Right lobe of liver (tissue), 6 donors: ENCODE measurements around the gene LRRTM2. TPM values are rescaled to one million over a fixed set of nuclear protein-coding genes. Genes with fewer than 3 reads are reported as not detected.
A peak's percentile ranks its signal among the peaks of the same experiment; 100 is the strongest.

Source experiments
- ATAC-seq, 4 donors: fragments of 200-7000 bp; cut with Tn5 transposase; one replicate each; pipeline ENCODE4 v1.9.1; 2020; ENCODE audit warnings: mild to moderate bottlenecking in 4 of 4, moderate library complexity in 4 of 4
- DNase-seq, 3 donors: peaks; one replicate each; pipeline ENCODE4 v3.0.0-alpha.2; 2020
- H3K27ac ChIP-seq, 3 donors: fragments of 200-600 bp; one replicate each; pipeline ENCODE4 v1.8.0; 2022
- H3K27me3 ChIP-seq, 2 donors: fragments of 200-600 bp; one replicate each; pipeline ENCODE4 v1.8.0; 2022
- H3K36me3 ChIP-seq, 4 donors: fragments of 200-600 bp; sonication (generic) in 1 of 4; one replicate each; pipeline versions ENCODE4 v1.5.1 to v1.8.0; 2017 to 2022; ENCODE audit warnings: control low read depth in 1 of 4
- H3K4me1 ChIP-seq, 4 donors: fragments of 200-600 bp; sonication (generic) in 1 of 4; one replicate each; pipeline versions ENCODE4 v1.5.1 to v1.8.0; 2017 to 2022; ENCODE audit warnings: control low read depth in 1 of 4
- H3K4me3 ChIP-seq, 3 donors: fragments of 200-600 bp; one replicate each; pipeline ENCODE4 v1.8.0; 2022
- H3K9me3 ChIP-seq, 4 donors: fragments of 200-600 bp; sonication (generic) in 1 of 4; one replicate each; pipeline versions ENCODE4 v1.5.1 to v1.8.0; 2017 to 2022; ENCODE audit warnings: control low read depth in 1 of 4
- CTCF ChIP-seq, 4 donors: fragments of 200-600 bp in 3 of 4; fragments of 450-650 bp in 1 of 4; IDR thresholded peaks; one replicate each; pipeline versions ENCODE4 v1.5.1 to v1.8.0; 2016 to 2022; ENCODE audit warnings: antibody characterized with exemption in 4 of 4, mild to moderate bottlenecking in 2 of 4
- POLR2A ChIP-seq: fragments of 450-650 bp; IDR thresholded peaks from one replicate; pipeline ENCODE4 v1.6.1; 2017; ENCODE audit warnings: antibody characterized with exemption, mild to moderate bottlenecking
- WGBS: methylation state at CpG from one replicate; pipeline ENCODE4 v1.1.6; 2018; ENCODE audit warnings: low coverage, low lambda C conversion rate; ENCODE audit not compliant: insufficient coverage; ENCODE audit errors: missing lambda C conversion rate; 5-methylcytosine and 5-hydroxymethylcytosine counted together
- intact Hi-C, 2 donors: fragments of 100-400 bp; cut with DNase I; formaldehyde crosslinking; loops; one replicate each; pipeline versions ENCODE4 v1.11.2 to v1.14.1; 2022
- total RNA-seq, 6 experiments: library from RNA; depleted of rRNA in 2 of 6; stranded (reverse); fragments of >200 nt in 2 of 6; fragmentation: NEBNext Ultra II Directional in 3 of 6; extraction: Animal tissue kit (Norgen Biotek cat#: 25700) in 3 of 6; gene quantifications; one replicate each; pipeline versions ENCODE4 v1.1.0 to v1.2.4, GENCODE V29; 2016 to 2023
- donor health status: DM: no; HTN: yes; CAD: no.
- donor health status: DM: no; HTN: no; CAD: no.
- donor health status: DM: no; HTN: no; CAD: no.
- donor health status: DM: no; HTN: yes; CAD: no.
- donor health status: DM: no; HTN: yes; CAD: no.

The LRRTM2 gene
- total RNA-seq, 6 experiments from 2014 or later = 0.06 to 0.53 (median 0.17) TPM; not detected in 1

- ATAC-seq = no peak
- H3K27me3 ChIP-seq = no peaks in the 10 kb centered on the region
- WGBS = 69% methylated on average over 2 of the region's 3 CpGs
- intact Hi-C loops = no loop called here
- no peak overlapping the region for H3K27ac ChIP-seq
- H3K4me3 ChIP-seq = no peak overlapping the region
- H3K9me3 ChIP-seq = no peaks in the 10 kb centered on the region
- H3K4me1 ChIP-seq = peaks cover 0 to 9% (median 3%) of the 10 kb centered on the region in 4 donors
- no peak for TF ChIP-seq CTCF (IDR thresholded peaks at IDR 0.05)
- TF ChIP-seq POLR2A = no peak
- H3K36me3 ChIP-seq = no peaks in the 10 kb centered on the region
- DNase-seq = no peak
Measured at GRCh38 chr5:138870611-138871010, 4.5 kb downstream of the LRRTM2 start.

DNA sequence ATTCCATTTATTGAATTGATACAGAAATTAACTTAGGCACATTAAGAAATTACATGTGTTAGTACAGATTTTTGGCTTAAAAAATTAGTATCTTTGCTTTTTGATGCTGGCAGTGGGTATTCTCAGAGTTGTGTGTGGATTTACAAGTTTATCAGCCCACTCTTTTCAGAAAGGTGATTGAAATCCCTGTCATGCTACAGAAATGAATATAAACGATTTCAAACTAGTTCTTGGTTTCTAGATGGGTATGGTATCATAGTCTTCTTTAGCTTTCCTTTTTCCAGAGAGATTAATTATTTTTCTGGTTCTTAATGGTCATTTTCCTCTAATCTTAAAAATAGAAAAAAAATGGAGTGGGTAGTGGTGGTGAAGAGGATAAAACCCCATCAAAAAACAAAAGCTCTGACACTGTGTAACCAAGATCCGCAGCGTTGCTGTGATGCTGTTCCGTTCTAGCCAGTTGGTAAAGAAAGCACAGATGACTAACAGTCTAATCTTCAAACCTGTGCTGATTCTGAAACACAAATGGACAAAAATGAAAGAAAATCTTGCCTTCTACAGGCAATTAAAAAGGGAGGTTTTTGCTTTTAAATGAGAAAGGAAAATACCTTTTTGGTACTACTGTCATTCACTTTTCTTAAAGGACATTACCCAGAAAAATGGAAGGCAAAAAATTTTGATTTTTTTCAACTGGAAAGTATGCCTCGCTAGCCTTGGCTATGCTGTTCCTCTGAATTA is 5.2 kb downstream of the LRRTM2 start:
- Histone ChIP-seq H3K9me3 (no peaks in the 10 kb centered on the region), H3K27ac (no peak overlapping the region), H3K27me3 (no peaks in the 10 kb centered on the region), H3K36me3 (no peaks in the 10 kb centered on the region), H3K4me3 (no peak overlapping the region), H3K4me1 (peaks cover 0 to 9% (median 3%) of the 10 kb centered on the region in 4 donors)
- intact Hi-C loops = no loop called here
- DNase-seq = no peak
- peak in 1 of 4 donors; percentile 29 for ATAC-seq
- TF ChIP-seq POLR2A = no peak
- no peak for TF ChIP-seq CTCF (IDR thresholded peaks at IDR 0.05)
- WGBS = 81% methylated on average over 5 of the region's 5 CpGs

DNA sequence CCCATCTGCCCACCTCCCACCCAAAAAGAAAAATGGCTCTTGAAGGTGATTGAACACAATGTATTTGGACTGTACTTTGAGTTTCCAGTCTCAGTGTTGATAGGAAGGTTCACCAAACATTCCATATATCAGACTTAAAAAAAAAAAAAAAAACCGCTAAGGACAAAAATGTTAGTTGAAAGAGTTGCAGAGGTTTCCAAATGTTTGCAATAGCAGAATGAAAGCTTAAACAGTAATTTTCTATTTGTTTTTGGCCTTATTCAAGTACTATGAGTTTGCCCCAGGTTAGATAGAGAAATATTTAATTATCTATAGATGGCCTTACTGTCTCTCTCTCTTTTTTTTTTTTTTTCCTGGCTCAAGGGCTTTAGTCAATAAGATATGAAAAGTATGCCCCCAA is 6.1 kb downstream of the LRRTM2 start:
- TF ChIP-seq CTCF (IDR thresholded peaks at IDR 0.05) (no peak), POLR2A (no peak)
- no peak overlapping the region for H3K4me3 ChIP-seq
- ATAC-seq = no peak
- DNase-seq = no peak
- intact Hi-C loops = no loop called here
- H3K4me1 ChIP-seq = peaks cover 0 to 9% (median 3%) of the 10 kb centered on the region in 4 donors
- H3K9me3 ChIP-seq = no peaks in the 10 kb centered on the region
- 26% methylated on average over 1 of the region's 1 CpG for WGBS
- H3K36me3 ChIP-seq = no peaks in the 10 kb centered on the region
- no peak overlapping the region for H3K27ac ChIP-seq
- no peaks in the 10 kb centered on the region for H3K27me3 ChIP-seq

GRCh38 chr5:138867011-138867410 is 8.1 kb downstream of the LRRTM2 start:
- ATAC-seq (no peak), DNase-seq (no peak)
- peaks cover 0 to 2% (median 0%) of the 10 kb centered on the region in 4 donors for H3K36me3 ChIP-seq
- no peaks in the 10 kb centered on the region for H3K9me3 ChIP-seq
- H3K27me3 ChIP-seq = no peaks in the 10 kb centered on the region
- H3K4me1 ChIP-seq = peaks cover 0 to 9% (median 3%) of the 10 kb centered on the region in 4 donors
- TF ChIP-seq CTCF (IDR thresholded peaks at IDR 0.05) = no peak
- TF ChIP-seq POLR2A = no peak
- no peak overlapping the region for H3K4me3 ChIP-seq
- intact Hi-C loops = no loop called here
- WGBS = 60% methylated on average over 1 of the region's 1 CpG
- H3K27ac ChIP-seq = no peak overlapping the region
